GM19193 (cell line): Measurements from ENCODE around the gene ADAMTS18.

Experiments used
- POLR2A ChIP-seq: IDR thresholded peaks from 4 replicates; pipeline ENCODE4 v1.6.1; 2011; ENCODE audit not compliant: insufficient read depth, insufficient read length; ENCODE audit errors: extremely low read depth

Gene ADAMTS18

GRCh38 chr16:77246150-77246549 is 188.7 kb downstream of the ADAMTS18 start:
- TF ChIP-seq POLR2A = no peak

- no peak for TF ChIP-seq POLR2A
Observed at GRCh38 chr16:77238593-77238992, 196.2 kb downstream of the ADAMTS18 start.

GRCh38 chr16:77236063-77236511 is 198.7 kb downstream of the ADAMTS18 start:
- TF ChIP-seq POLR2A = no peak

GRCh38 chr16:77234611-77235010 is 200.2 kb downstream of the ADAMTS18 start:
- no peak for TF ChIP-seq POLR2A

- TF ChIP-seq POLR2A = no peak
Observed at GRCh38 chr16:77233799-77234519, 200.9 kb downstream of the ADAMTS18 start.
